NCI-H345 treated with DMSO at 0.1 percent for 48 hours (cell line): ENCODE results near the gene CLDND1.
"Not testable (repeated sequence)": the region's sequence is repeated elsewhere in the genome, so short reads cannot be mapped to it uniquely, and the experiment has no call there.

Source experiments
- DNase-seq: peaks from one replicate; lab custom pipeline; 2025; ENCODE audit not compliant: unreplicated experiment; lab: John Stamatoyannopoulos, UW

CLDND1 gene

DNA sequence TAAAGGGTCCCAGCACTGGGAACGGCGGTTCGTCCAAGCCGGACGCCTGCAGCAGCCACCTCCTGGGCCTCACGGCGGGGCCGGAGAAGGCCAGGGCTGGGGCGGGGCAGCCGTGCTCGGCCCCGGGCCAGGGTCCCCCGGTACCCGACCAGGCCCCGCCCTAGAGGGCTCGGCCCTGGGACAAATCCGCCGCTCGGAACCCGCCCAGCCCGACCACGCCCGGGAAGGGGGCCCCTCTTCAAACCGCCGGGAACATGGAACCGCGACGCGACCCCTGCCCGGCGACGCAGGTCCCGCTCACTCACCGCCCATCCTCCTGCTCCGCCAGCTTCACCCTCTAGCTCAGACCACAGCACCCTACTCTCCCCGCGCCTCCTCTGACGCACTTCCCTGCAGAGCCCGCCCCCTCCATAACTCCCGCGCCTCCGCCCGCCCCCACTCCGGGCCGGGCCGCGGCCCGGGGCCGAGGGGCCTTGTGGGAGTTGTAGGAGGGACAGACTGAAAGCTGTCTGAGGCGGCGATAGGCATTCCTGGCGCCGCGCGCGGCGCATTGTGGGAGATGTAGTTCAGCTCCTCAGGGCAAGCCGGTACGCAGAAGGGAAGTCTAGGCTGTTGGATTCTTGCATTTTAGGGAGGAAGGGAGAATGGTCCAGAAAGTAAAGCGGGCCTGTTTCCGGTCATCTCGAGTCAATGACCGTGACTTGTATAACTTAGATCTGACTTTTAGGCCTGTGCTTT is at the start of gene CLDND1:
TSS of gene CLDND1 (minus strand) at position 359 of the 738 bp plus-strand sequence. CDS start 1,478 bp downstream, outside the sequence.
- DNase-seq, result peak; percentile 68

DNA sequence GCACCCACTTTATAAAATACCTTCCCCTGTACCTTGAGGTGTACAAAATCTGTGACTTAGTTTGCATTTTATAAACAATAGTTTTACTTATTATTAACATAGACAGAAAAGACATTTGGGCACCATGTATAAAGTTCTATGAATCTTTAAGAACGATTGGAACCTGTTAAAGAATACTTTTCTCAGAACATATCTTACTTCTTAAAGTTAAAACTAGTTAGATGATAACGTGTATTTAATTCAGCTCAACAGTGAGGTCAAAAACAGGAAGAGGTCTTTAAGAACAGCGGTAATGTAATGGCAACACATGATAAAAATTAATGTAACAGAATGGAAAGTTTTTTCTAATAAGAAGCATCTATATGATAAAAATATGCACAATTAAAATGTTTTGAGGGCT is 45.7 kb upstream of the CLDND1 start:
- DNase-seq, result no peak

DNA sequence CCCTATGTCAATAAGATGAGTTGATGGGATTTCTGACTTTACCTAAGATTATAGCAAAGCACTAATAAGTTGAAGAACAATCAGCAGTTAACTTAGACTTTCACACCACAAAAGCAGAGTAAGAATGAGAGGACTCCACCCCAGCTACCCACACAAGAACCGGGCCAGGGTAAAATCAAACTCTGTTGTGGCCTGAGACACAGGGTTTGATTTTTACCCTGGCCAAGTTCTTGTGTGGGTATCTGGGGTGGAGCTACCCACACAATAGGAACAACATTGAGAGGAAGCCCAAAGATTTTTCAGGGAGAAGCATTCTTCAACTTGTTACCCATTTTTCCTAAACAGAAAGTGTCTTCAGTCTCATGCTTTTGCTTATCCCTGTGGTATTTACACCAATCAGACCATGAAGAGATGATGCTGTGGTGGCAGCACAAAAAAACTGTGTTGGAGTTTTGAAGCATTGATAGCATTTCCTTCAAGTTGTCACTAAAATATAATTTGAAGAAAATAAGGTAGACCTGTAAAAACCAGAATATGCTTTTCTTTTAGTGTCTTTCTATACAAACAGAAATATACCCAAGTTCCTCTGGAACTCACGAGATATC is 45.1 kb upstream of the CLDND1 start:
- DNase-seq, result no peak

DNA sequence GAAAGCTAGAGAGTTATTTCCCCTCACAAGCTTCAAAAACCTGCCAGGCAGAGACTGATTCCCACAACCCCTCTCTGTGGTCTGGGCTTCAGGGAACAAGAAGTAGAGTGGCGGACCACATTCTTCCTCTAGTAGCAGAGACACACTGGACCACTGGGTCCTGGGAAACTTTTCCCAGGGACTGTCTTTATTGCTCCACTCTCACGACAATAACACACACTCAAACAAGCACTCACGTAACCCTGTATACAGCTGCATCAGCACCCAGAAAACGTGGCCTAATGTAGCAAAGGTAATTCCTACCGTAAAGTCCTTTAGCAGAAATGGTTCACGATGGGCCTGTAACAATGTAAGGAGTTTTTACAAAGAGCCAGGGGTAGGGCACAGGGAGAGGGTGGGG is 43.1 kb upstream of the CLDND1 start:
- no peak for DNase-seq

DNA sequence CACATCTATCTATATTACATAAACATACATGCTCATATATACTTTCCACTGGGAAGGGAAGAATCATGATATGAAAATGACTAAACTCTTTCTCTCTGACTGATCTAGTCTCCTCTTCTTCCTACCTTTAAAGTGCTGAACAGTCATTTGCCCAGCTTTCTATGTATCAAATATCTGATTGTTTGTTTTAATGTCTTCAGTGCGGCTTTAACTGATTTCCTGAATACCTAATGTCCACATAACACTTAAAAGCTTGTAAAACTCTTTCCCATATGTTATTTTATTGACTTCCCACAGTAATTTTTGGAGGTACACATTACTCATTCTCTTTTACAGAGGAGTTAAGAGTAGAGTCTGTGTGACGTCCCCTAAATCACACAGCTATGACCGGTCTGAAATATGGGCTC is 42.5 kb upstream of the CLDND1 start:
- no peak for DNase-seq

DNA sequence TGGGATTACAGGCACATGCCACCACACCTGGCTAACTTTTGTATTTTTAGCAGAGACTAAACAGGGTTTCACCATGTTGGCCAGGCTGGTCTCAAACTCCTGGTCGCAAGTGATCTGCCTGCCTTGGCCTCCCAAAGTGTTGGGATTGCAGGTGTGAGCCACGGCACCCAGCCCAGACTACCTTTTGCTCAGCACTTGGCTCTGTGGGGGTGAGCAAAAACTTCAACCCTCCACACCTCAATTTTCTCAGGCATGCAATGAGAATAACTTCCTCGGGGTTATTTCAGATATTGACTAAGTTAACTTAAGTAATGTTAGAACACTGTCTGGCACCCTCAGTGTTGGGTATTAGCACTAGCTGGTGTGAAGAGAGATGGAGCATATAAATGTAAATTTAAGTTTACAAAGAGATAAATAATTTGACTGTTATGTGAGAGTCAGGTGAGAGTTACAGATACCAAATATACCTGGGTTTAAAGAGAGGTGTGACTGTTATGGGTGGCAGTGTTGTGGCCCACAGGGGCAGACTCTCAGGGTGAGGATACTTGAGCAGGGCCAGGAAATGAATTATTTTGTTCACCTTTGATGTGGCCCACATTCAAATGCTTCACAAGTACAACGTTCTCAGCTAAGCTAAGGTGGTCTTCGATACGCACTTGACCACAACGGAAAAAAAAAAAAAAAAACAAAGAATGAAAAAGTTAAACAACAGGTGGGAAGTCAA is 41.7 kb upstream of the CLDND1 start:
- DNase-seq, result no peak

DNA sequence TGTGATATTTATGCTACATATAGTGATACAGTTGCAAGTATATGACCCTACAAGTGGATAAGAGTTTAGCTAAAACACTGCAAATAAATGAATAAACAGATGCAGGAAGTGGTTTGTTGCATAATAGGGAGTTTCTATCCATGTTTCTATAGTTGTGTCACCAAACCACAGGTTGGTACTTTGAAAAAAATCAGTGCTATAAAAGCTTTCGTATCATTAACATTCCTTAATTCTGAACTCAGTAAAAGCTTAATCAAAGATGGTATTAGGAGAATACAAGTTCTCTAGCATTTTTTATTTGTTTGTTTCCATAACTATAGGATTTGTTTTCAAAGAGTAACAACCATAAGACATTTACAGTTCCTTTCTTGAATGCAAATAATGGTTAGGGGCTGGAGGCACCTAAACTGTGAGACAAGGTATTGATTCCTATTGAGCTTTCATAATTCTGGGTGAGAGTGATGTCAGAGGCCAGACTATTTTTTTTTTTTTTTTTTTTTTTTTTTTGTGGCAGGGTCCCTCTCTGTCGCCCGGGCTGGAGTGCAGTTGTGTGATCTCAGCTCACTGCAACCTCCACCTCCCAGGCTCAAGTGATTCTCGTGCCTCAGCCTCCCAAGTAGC is 41.1 kb upstream of the CLDND1 start:
- no peak for DNase-seq

DNA sequence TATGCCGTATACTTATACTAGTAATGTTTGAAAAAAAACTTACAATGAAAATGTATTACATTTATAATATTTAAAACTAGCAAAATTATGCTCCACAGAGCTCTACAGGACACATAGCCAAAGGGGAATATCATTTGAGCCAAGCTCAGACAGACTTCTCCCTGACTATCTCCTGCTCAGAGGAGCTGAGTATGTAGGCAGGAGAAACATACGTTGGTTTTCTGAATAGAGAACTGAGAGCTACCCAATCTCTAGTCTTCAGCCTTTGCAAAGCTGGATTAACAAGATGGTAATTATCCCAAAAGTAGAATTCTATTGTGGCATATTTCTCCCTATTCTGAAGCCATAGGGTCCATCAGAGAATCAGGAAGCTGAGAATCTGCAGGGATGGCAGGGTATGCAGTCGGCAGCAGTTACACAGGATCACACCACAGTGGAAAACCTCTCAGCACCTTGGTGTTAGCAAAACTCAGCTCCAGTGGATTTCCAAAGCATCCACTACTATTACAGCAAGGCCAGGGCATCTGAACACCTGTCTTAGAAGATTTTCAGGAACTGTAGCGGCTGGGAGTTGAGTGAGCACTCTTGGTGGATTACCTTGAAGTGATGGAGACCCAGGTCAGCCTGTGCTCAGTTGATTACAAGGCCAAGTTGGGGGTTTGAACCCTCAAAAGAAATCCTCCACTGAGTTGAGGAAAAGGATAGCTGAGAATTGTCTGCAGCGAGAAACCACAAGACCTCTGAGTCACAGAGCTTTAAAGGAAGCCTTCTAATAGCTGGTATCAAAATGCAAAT is 39.2 kb upstream of the CLDND1 start:
- DNase-seq, result no peak

DNA sequence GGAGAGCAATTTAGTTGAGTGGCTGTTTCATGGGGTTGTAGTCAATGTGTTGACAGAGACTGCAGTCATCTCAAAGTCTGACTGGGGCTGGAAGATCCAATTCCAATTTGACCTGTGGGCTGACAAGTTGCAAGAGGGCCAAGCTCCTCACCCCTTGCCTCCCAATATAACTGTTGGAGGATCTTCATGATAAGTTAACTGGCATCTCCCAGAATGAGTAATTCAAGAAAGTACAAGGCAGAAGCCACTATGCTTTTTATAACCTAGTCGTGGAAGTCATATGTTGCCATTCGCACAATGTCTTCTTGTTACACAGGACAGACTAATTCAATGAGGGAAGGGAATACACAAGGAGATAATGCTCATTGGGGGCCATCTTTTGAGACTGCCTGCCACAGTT is 38.2 kb upstream of the CLDND1 start:
- DNase-seq, result no peak

DNA sequence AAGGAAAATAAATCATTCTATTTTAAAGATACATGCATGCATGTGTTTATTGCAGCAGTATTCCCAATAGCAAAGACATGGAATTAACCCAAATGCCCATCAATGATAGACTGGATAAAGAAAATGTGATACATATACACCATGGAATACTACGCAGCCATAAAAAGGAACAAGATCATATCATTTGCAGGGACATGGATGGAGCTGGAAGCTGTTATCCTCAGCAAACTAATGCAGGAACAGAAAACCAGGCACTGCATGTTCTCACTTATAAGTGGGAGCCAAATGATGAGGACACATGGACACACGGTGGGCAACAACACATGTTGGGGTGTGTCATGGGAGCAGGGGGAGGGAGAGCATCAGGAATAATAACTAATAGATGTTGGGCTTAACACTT is 37.1 kb upstream of the CLDND1 start:
- not testable (repeated sequence) for DNase-seq

DNA sequence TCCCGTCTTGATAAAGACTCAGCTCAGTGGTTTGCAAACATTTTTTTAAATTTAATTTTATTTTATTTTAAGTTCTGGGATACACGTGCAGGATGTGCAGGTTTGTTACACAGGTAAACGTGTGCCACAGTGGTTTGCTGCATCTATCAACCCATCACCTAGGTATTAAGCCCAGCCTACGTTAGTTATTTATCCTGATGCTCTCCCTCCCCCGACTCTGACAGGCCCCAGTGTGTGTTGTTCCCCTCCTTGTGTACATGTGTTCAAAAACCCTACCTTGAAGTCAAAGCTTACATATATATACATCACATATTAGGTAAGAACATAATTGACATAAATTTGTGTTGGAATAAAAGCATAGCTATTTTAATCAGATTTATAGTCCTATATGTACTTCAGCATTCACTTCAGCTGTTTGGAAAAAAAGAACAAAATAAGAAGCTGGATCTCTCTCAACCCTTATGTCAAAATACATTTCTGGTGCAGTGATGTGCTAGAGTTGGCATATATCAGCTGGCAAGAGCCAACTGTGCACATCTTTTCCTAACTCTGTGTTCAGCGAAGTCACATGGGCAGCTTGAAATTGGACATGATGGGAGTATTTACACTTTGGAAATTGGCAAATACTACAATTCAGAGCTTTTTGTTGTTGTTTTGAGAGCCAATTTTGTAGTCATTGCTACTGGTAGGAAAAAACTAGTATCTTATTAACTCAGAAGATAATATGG is 35.6 kb upstream of the CLDND1 start:
- no peak for DNase-seq

DNA sequence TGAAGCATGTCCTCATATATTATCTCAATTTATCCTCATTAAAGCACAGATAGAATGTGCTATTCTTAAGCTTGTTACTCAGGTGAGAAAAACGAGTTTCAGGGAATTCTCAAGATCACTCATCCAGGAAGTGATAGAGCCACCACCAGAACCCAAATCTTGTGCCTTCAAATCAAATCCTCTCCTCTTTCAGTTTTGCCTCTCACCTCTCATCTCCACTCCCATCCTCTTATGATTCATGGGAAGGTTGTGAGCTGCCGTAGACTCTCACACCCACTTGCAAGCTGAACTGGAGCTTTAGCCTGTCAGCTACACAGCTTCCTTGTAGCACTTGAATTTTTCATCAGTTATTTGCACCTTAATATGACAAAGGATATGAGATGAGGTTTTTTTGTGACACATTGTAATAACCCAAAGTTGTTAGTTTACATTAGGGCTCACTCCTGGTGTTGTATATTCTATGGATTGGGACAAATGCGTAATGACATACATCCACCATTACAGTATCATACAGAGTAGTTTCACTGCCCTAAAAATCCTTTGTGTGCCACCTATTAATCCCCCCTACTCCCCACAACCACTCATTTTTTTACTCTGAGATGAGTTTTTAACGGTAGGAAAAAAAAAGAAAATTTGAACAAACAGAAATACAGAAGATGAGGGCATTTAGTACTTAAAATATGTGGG is 34.8 kb upstream of the CLDND1 start:
- DNase-seq, result no peak

DNA sequence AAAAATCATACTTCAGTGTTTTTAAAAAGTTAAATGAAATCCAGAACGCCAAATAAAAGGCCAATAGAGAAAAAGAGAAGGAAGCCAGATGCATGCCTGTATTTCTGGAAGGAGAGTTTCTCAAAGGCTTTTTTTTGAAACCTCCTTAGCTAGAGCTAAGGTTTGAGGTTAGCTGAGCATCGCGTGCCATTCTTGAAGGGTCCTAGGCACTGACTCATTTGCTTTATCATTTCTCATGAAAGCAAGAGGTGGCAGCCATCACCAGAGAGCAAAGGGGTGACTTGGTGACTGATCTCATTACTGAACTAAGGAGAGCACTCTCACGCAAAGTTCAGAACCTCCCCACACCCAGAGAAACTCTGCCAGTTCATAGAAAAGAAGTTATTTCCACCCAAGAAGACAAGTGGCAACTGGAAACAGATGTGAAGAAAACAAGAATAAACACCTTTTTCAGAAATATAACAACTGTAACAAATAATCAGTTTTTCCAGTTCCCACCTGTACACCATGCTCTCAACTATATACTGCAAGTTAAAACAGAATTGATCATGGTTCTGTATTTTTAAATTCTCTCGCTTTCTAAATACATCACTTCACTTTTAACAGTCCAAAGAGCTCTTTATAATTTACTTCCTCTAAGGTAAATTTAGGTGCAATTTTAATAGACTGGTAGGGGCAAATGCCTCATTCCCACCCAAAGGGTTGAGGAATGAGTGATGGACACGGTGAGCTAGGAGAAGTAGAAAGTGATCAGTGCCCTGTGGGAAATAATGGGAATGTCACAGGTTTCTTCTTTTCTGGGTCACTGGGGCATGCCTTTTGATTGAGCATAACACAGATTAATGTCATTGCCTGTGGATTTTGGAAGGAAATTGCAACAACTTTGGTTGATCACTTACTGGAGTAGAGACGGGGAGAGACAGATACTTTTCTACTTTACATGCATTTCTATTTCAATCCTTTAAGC is 33.7 kb upstream of the CLDND1 start:
- DNase-seq, result no peak

DNA sequence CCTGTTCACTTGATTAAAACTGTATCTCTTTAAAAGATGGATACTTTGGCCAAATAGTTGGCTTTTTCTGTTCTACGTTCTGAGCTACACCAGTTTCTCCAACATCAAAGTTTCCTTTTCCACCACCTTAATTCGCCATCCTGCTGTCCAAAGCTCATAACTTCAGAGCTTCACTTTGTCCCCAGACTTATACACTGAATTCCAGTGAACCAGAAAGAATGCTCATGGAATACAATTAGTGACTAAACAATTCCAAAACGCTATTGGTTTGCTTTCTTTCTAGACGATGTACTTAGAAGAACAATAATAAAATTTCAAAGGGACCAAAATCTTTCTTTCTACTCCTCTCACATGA is 32.3 kb upstream of the CLDND1 start:
- DNase-seq, result no peak

DNA sequence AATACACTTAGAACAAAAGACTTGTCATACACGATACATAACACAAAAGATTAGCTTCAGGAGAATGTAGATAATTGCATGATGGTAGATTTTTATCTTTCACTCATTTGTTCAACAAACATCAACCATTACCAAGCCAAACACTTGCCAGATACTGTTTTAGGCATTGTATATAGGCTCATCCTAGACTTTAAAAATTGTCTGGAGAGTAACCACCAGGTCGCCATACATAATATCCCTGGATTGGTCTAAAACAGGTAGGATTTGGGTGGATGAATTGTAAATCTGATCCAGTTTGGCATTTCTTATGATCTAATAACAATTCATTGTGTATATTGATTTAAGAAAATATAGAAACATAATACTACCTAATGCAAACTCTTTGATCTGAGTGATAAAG is 31.9 kb upstream of the CLDND1 start:
- DNase-seq, result no peak

DNA sequence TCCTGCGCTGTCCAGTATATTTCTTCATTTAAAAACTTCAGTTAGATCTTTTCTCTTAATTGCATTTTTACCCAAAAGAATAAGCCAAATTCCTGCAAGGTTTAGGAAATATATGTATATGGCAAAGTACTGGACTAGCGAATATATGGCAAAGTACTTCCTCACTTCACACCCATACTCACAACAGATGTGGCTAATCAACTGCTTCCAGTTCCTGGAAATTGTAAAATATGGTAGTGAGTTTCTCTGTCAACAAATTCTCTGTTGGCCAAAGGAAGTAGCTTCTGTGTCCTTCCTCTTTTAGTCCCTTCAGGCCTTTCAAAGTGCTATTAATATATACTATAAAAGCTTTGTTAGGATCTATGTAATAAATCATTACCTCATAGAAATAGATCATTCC is 31.1 kb upstream of the CLDND1 start:
- no peak for DNase-seq

DNA sequence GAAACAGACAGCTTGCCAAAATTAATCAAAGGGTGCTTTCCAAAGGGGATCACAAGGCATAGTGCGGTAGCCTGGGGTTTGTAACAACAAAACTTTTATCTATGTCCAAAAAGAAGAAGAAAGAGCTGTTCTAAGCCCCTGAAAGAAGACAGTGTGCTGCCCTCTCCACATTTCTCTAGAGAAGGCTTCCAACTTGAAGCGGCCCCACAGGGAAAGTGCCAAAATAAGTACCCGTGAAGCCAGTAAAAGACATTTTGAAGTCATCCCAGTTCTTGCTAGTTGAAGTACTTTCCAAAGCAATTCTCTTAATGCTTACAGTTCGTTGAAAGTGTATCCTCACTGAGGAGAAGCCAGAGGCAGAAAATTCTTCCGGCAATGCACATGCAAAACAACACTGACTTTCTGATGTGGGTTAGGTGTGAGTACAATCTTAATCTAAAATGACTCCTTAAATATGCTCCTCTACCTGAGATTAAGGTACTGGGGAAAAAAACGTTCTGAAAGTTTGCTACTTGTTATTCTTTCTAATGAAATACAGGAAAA is 30.4 kb upstream of the CLDND1 start:
- DNase-seq, result no peak

DNA sequence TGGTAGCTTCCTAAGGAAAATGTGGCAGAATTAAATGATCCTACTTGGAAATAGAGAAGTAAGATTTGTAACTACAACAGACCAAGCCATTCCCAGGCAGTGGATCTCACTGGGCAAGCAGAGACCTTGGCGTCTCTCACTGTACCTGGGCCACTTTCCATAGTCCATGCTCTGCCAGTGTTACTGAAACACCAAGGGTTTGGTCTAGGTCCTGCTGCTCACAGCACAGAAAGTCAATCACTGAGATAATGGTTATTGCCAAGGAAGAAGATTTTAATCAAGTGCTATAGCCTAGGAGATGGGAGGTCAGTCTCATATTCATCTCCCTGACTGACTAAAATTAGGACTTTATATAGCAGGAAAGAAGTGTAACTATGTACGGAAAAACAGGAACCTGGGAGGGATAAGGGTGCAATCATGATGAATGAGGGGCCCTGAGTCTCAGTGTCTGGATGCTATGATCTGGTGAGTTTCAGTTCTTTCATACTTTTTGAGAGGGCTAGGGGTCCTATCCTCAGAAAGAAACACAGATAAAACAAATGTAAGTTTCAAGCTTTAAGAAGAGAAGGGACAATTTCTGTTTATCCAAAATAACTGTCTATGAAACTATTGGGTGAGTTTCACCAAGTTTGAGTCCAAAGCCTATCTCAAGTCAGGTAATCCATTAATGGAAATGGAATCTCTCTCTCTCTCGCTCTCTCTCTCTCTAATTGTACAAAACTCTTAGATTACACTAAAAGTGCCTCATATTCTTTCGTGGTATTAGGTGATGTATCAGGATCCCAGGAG is 29.7 kb upstream of the CLDND1 start:
- no peak for DNase-seq
